SK-N-MC (cell line): ENCODE measurements around the gene CLEC16A.

ENCODE experiments used
- EZH2 ChIP-seq: fragments of 200-600 bp; sonication (generic); IDR thresholded peaks from one replicate; pipeline ENCODE4 v1.6.1; 2017; ENCODE audit warnings: antibody characterized with exemption
- POLR2AphosphoS5 ChIP-seq: IDR thresholded peaks from 2 replicates; pipeline ENCODE4 v1.6.1; 2012; ENCODE audit warnings: mild to moderate bottlenecking, low read depth, low read length, borderline replicate concordance

DNA sequence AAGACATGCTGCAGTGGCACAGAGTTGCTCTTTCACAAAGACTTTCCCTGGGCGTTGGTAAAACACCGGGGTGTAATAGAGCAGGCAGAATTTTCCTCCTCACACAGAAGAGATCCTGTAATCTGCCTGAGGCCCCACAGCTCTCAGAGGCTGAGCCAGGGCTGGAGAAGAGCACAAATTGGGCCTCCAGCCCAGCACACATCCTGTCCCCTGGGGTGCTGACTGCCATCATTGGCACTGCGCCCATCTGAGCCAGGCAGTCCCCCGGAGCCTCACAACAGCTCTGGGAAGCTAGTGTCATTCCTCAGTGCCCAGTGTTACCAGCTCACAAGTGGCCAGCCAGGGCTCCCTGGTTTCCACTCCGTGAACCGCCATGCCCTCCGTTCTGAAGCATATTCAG, 192.2 kb downstream of the CLEC16A start:
- TF ChIP-seq POLR2AphosphoS5 (no peak), EZH2 (no peak)
